ENCODE measurements around the gene MARCHF3.
A peak's percentile ranks its signal among the peaks of the same experiment; 100 is the strongest.
"Not testable (repeated sequence)": the region's sequence is repeated elsewhere in the genome, so short reads cannot be mapped to it uniquely, and the experiment has no call there.

MARCHF3 gene

GRCh38 chr5:127011961-127012644 lies 18.3 kb downstream of the MARCHF3 start:
- Histone ChIP-seq H3K4me1 (ENCODE audit: control insufficient read depth, insufficient read depth, low read length, unreplicated experiment) (peaks cover 36% of the 10 kb centered on the region), H3K27ac (ENCODE audit: low read depth, low read length) (no peak overlapping the region)

GRCh38 chr5:127011153-127011552 lies 19.2 kb downstream of the MARCHF3 start:
- Histone ChIP-seq H2AFZ (ENCODE audit: low read length, unreplicated experiment) (peak overlapping the region; percentile 44), H3K4me1 (ENCODE audit: control insufficient read depth, insufficient read depth, low read length, unreplicated experiment) (peaks cover 36% of the 10 kb centered on the region), H3K79me2 (ENCODE audit: control insufficient read depth, insufficient read depth, low read length, unreplicated experiment) (no peaks in the 10 kb centered on the region), H3K27ac (ENCODE audit: low read depth, low read length) (no peak overlapping the region), H3K36me3 (ENCODE audit: insufficient read depth, low read length) (no peaks in the 10 kb centered on the region), H3K4me3 (ENCODE audit: low read depth, low read length) (no peak overlapping the region), H3K27me3 (ENCODE audit: insufficient read depth, low read length) (no peaks in the 10 kb centered on the region)

More at GRCh38 chr5:127011961-127012644, 18.3 kb downstream of the MARCHF3 start:
- H3K79me2 ChIP-seq (ENCODE audit: control insufficient read depth, insufficient read depth, low read length, unreplicated experiment) = no peaks in the 10 kb centered on the region
- H2AFZ ChIP-seq (ENCODE audit: low read length, unreplicated experiment) = no peak overlapping the region
- H3K27me3 ChIP-seq (ENCODE audit: insufficient read depth, low read length) = no peaks in the 10 kb centered on the region
- no peak overlapping the region for H3K4me3 ChIP-seq (ENCODE audit: low read depth, low read length)
- H3K36me3 ChIP-seq (ENCODE audit: insufficient read depth, low read length) = no peaks in the 10 kb centered on the region

GRCh38 chr5:127010362-127010761 lies 20.0 kb downstream of the MARCHF3 start:
- Histone ChIP-seq H3K4me3 (ENCODE audit: low read depth, low read length) (no peak overlapping the region), H3K27me3 (ENCODE audit: insufficient read depth, low read length) (no peaks in the 10 kb centered on the region), H3K4me1 (ENCODE audit: control insufficient read depth, insufficient read depth, low read length, unreplicated experiment) (peaks cover 36% of the 10 kb centered on the region), H3K79me2 (ENCODE audit: control insufficient read depth, insufficient read depth, low read length, unreplicated experiment) (no peaks in the 10 kb centered on the region), H3K36me3 (ENCODE audit: insufficient read depth, low read length) (no peaks in the 10 kb centered on the region), H3K27ac (ENCODE audit: low read depth, low read length) (no peak overlapping the region), H2AFZ (ENCODE audit: low read length, unreplicated experiment) (no peak overlapping the region)

GRCh38 chr5:127009784-127010183 lies 20.6 kb downstream of the MARCHF3 start:
- Histone ChIP-seq H3K4me3 (ENCODE audit: low read depth, low read length) (no peak overlapping the region), H2AFZ (ENCODE audit: low read length, unreplicated experiment) (no peak overlapping the region), H3K79me2 (ENCODE audit: control insufficient read depth, insufficient read depth, low read length, unreplicated experiment) (no peaks in the 10 kb centered on the region), H3K27ac (ENCODE audit: low read depth, low read length) (no peak overlapping the region), H3K27me3 (ENCODE audit: insufficient read depth, low read length) (no peaks in the 10 kb centered on the region), H3K4me1 (ENCODE audit: control insufficient read depth, insufficient read depth, low read length, unreplicated experiment) (peaks cover 36% of the 10 kb centered on the region), H3K36me3 (ENCODE audit: insufficient read depth, low read length) (no peaks in the 10 kb centered on the region)

- Histone ChIP-seq H3K36me3 (ENCODE audit: insufficient read depth, low read length) (no peaks in the 10 kb centered on the region), H3K4me1 (ENCODE audit: control insufficient read depth, insufficient read depth, low read length, unreplicated experiment) (peaks cover 30% of the 10 kb centered on the region), H2AFZ (ENCODE audit: low read length, unreplicated experiment) (no peak overlapping the region), H3K27ac (ENCODE audit: low read depth, low read length) (no peak overlapping the region), H3K79me2 (ENCODE audit: control insufficient read depth, insufficient read depth, low read length, unreplicated experiment) (no peaks in the 10 kb centered on the region), H3K27me3 (ENCODE audit: insufficient read depth, low read length) (no peaks in the 10 kb centered on the region), H3K4me3 (ENCODE audit: low read depth, low read length) (no peak overlapping the region)
Measured at GRCh38 chr5:127008300-127008975, 21.9 kb downstream of the MARCHF3 start.

GRCh38 chr5:127007522-127007921 lies 22.8 kb downstream of the MARCHF3 start:
- Histone ChIP-seq H3K4me1 (ENCODE audit: control insufficient read depth, insufficient read depth, low read length, unreplicated experiment) (peaks cover 23% of the 10 kb centered on the region), H3K79me2 (ENCODE audit: control insufficient read depth, insufficient read depth, low read length, unreplicated experiment) (no peaks in the 10 kb centered on the region), H3K36me3 (ENCODE audit: insufficient read depth, low read length) (no peaks in the 10 kb centered on the region), H3K27ac (ENCODE audit: low read depth, low read length) (no peak overlapping the region), H3K27me3 (ENCODE audit: insufficient read depth, low read length) (no peaks in the 10 kb centered on the region), H2AFZ (ENCODE audit: low read length, unreplicated experiment) (no peak overlapping the region), H3K4me3 (ENCODE audit: low read depth, low read length) (no peak overlapping the region)

- Histone ChIP-seq H3K4me3 (ENCODE audit: low read depth, low read length) (0 out of 2 replicates have a peak overlapping the region, but pooled peaks have one; percentile 17), H3K36me3 (ENCODE audit: insufficient read depth, low read length) (no peaks in the 10 kb centered on the region), H3K79me2 (ENCODE audit: control insufficient read depth, insufficient read depth, low read length, unreplicated experiment) (no peaks in the 10 kb centered on the region), H3K27ac (ENCODE audit: low read depth, low read length) (no peak overlapping the region), H3K27me3 (ENCODE audit: insufficient read depth, low read length) (no peaks in the 10 kb centered on the region), H2AFZ (ENCODE audit: low read length, unreplicated experiment) (no peak overlapping the region), H3K4me1 (ENCODE audit: control insufficient read depth, insufficient read depth, low read length, unreplicated experiment) (peaks cover 23% of the 10 kb centered on the region)
Measured at GRCh38 chr5:127006744-127007143, 23.6 kb downstream of the MARCHF3 start.

GRCh38 chr5:127005282-127005681 lies 25.1 kb downstream of the MARCHF3 start:
- not testable (repeated sequence) for H3K36me3 ChIP-seq (ENCODE audit: insufficient read depth, low read length); H3K27ac ChIP-seq (ENCODE audit: low read depth, low read length); H3K79me2 ChIP-seq (ENCODE audit: control insufficient read depth, insufficient read depth, low read length, unreplicated experiment); H3K27me3 ChIP-seq (ENCODE audit: insufficient read depth, low read length); H3K4me3 ChIP-seq (ENCODE audit: low read depth, low read length); H2AFZ ChIP-seq (ENCODE audit: low read length, unreplicated experiment)
- peaks cover 17% of the 10 kb centered on the region for H3K4me1 ChIP-seq (ENCODE audit: control insufficient read depth, insufficient read depth, low read length, unreplicated experiment)

GRCh38 chr5:127004721-127005120 lies 25.6 kb downstream of the MARCHF3 start:
- H3K4me1 ChIP-seq (ENCODE audit: control insufficient read depth, insufficient read depth, low read length, unreplicated experiment) = peaks cover 16% of the 10 kb centered on the region
- H3K79me2 ChIP-seq (ENCODE audit: control insufficient read depth, insufficient read depth, low read length, unreplicated experiment) = no peaks in the 10 kb centered on the region
- H3K4me3 ChIP-seq (ENCODE audit: low read depth, low read length) = no peak overlapping the region
- H3K27ac ChIP-seq (ENCODE audit: low read depth, low read length) = no peak overlapping the region
- H3K36me3 ChIP-seq (ENCODE audit: insufficient read depth, low read length) = no peaks in the 10 kb centered on the region
- H3K27me3 ChIP-seq (ENCODE audit: insufficient read depth, low read length) = no peaks in the 10 kb centered on the region
- H2AFZ ChIP-seq (ENCODE audit: low read length, unreplicated experiment) = no peak overlapping the region

GRCh38 chr5:127003798-127004495 lies 26.4 kb downstream of the MARCHF3 start:
- Histone ChIP-seq H3K27me3 (ENCODE audit: insufficient read depth, low read length) (no peaks in the 10 kb centered on the region), H3K79me2 (ENCODE audit: control insufficient read depth, insufficient read depth, low read length, unreplicated experiment) (no peaks in the 10 kb centered on the region), H3K36me3 (ENCODE audit: insufficient read depth, low read length) (no peaks in the 10 kb centered on the region), H3K4me1 (ENCODE audit: control insufficient read depth, insufficient read depth, low read length, unreplicated experiment) (peaks cover 16% of the 10 kb centered on the region), H3K27ac (ENCODE audit: low read depth, low read length) (no peak overlapping the region), H2AFZ (ENCODE audit: low read length, unreplicated experiment) (no peak overlapping the region), H3K4me3 (ENCODE audit: low read depth, low read length) (no peak overlapping the region)

Measured in ACC112 (cell line).